ENCODE results near the gene IDH1.

DNA sequence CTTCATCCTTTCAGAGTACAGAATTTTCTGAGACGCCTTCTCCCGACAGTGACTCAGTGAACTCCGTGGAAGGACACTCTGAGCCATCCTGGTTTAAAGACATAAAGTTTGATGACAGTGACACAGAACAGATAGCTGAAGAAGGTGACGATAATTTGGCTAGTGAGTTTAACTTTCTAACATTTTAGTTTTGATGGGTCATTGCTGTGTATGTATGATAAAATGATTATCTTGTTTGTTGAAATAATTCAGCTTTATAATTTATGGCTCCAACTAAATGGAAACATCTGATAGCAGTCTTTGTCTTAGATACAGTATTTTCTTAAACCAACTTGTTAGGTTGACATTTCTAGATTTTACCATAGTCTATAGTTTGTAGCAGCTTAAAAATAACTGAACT, 49.3 kb upstream of the IDH1 start:
- TF ChIP-seq POLR2A (IDR thresholded peaks at IDR 0.05): no peak
- TF ChIP-seq, protein P1, sequence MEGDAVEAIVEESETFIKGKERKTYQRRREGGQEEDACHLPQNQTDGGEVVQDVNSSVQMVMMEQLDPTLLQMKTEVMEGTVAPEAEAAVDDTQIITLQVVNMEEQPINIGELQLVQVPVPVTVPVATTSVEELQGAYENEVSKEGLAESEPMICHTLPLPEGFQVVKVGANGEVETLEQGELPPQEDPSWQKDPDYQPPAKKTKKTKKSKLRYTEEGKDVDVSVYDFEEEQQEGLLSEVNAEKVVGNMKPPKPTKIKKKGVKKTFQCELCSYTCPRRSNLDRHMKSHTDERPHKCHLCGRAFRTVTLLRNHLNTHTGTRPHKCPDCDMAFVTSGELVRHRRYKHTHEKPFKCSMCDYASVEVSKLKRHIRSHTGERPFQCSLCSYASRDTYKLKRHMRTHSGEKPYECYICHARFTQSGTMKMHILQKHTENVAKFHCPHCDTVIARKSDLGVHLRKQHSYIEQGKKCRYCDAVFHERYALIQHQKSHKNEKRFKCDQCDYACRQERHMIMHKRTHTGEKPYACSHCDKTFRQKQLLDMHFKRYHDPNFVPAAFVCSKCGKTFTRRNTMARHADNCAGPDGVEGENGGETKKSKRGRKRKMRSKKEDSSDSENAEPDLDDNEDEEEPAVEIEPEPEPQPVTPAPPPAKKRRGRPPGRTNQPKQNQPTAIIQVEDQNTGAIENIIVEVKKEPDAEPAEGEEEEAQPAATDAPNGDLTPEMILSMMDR (IDR thresholded peaks at IDR 0.05): no peak

Data from ovary (tissue), 3 donors.